Panc1 (cell line): ENCODE data around the gene CGREF1.

Source experiments
- POLR2AphosphoS5 ChIP-seq: IDR thresholded peaks from 2 replicates; pipeline ENCODE4 v1.6.1; 2012; ENCODE audit warnings: mild to moderate bottlenecking, low read depth, low read length, moderate library complexity
- TF ChIP-seq, protein P1 (sequence below), 2 experiments: IDR thresholded peaks; 2 replicates each; pipeline ENCODE4 v1.6.1; 2011 to 2012; ENCODE audit warnings: low read depth in 2 of 2, control low read depth in 1 of 2, low read length in 1 of 2, mild to moderate bottlenecking in 1 of 2, moderate library complexity in 1 of 2; ENCODE audit not compliant: insufficient read depth in 1 of 2
- TF ChIP-seq, protein P2 (sequence below): fragments of 450-650 bp; IDR thresholded peaks from 2 replicates; pipeline ENCODE4 v1.5.1; 2017; ENCODE audit warnings: mild to moderate bottlenecking

DNA sequence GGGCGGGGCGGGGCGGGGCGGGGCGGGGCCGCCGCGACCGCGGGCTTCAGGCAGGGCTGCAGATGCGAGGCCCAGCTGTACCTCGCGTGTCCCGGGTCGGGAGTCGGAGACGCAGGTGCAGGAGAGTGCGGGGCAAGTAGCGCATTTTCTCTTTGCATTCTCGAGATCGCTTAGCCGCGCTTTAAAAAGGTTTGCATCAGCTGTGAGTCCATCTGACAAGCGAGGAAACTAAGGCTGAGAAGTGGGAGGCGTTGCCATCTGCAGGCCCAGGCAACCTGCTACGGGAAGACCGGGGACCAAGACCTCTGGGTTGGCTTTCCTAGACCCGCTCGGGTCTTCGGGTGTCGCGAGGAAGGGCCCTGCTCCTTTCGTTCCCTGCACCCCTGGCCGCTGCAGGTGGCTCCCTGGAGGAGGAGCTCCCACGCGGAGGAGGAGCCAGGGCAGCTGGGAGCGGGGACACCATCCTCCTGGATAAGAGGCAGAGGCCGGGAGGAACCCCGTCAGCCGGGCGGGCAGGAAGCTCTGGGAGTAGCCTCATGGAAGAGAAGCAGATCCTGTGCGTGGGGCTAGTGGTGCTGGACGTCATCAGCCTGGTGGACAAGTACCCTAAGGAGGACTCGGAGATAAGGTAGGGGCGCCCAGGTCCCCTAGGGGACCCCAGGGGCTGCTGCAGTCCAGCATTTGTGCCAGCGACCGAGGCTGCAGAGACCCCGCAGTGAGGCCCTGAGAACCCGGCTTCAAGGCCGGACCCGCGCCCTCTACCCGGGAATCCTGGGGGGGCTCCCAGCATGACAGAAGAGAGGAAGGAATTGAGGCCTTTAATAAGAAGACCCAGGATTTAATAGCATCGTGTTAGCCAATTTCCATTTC lies 32.0 kb downstream of the CGREF1 start, which contains the start of gene KHK:
- no peak for TF ChIP-seq POLR2AphosphoS5
- TF ChIP-seq, protein P1, sequence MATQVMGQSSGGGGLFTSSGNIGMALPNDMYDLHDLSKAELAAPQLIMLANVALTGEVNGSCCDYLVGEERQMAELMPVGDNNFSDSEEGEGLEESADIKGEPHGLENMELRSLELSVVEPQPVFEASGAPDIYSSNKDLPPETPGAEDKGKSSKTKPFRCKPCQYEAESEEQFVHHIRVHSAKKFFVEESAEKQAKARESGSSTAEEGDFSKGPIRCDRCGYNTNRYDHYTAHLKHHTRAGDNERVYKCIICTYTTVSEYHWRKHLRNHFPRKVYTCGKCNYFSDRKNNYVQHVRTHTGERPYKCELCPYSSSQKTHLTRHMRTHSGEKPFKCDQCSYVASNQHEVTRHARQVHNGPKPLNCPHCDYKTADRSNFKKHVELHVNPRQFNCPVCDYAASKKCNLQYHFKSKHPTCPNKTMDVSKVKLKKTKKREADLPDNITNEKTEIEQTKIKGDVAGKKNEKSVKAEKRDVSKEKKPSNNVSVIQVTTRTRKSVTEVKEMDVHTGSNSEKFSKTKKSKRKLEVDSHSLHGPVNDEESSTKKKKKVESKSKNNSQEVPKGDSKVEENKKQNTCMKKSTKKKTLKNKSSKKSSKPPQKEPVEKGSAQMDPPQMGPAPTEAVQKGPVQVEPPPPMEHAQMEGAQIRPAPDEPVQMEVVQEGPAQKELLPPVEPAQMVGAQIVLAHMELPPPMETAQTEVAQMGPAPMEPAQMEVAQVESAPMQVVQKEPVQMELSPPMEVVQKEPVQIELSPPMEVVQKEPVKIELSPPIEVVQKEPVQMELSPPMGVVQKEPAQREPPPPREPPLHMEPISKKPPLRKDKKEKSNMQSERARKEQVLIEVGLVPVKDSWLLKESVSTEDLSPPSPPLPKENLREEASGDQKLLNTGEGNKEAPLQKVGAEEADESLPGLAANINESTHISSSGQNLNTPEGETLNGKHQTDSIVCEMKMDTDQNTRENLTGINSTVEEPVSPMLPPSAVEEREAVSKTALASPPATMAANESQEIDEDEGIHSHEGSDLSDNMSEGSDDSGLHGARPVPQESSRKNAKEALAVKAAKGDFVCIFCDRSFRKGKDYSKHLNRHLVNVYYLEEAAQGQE (IDR thresholded peaks at IDR 0.05; ENCODE audit: insufficient read depth in 1 of 2, low read depth in 2 of 2, low read length in 1 of 2): no peak
- TF ChIP-seq, protein P2, sequence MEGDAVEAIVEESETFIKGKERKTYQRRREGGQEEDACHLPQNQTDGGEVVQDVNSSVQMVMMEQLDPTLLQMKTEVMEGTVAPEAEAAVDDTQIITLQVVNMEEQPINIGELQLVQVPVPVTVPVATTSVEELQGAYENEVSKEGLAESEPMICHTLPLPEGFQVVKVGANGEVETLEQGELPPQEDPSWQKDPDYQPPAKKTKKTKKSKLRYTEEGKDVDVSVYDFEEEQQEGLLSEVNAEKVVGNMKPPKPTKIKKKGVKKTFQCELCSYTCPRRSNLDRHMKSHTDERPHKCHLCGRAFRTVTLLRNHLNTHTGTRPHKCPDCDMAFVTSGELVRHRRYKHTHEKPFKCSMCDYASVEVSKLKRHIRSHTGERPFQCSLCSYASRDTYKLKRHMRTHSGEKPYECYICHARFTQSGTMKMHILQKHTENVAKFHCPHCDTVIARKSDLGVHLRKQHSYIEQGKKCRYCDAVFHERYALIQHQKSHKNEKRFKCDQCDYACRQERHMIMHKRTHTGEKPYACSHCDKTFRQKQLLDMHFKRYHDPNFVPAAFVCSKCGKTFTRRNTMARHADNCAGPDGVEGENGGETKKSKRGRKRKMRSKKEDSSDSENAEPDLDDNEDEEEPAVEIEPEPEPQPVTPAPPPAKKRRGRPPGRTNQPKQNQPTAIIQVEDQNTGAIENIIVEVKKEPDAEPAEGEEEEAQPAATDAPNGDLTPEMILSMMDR: no peak
